Activated CD8-positive, alpha-beta memory T cell treated with anti-CD3 and anti-CD28 coated beads for 36 hours (primary cell): ENCODE results near the gene SLC39A11. TPM values are rescaled to one million over a fixed set of nuclear protein-coding genes. Genes with fewer than 3 reads are reported as not detected.

Source experiments
- CTCF ChIA-PET: fragments of 350-600 bp; sonication (Branson Sonifier 250); formaldehyde crosslinking; loops from one replicate; lab custom pipeline; 2021; ENCODE audit warnings: antibody characterized with exemption; lab: Charles Lee
- POLR2A ChIA-PET: fragments of 350-600 bp; sonication (Branson Sonifier 250); formaldehyde crosslinking; loops from one replicate; lab custom pipeline; 2021; ENCODE audit warnings: antibody characterized with exemption; lab: Charles Lee
- total RNA-seq, 2 experiments: library from RNA; stranded (reverse); gene quantifications; one replicate each; pipeline ENCODE4 v1.2.3, GENCODE V29; 2021

SLC39A11 gene
- total RNA-seq, 2 experiments from 2014 or later: 16.1 to 17.2 TPM

DNA sequence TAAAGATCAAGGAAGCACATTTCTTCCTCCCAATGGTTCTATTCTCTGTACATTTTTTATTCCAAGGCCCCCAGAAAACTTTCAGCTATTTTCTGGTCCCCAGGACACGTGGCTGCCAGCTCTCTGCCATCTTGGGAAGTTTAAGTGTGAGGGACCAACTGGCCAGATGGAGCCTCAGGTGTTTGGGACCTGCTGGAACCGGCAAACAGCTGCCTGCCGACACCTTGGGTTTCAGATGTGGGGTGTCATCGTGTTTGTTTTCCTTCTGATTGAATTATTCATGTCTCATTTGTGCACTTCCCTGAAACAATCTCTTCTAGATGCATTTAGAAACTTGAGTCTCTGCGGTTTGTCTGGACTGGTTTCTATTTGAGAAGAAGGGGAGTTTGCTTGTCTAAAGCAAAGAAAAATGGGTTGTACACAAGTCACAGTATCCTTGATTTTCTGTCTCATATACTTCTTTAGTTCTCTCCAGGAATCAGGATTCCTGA is 386.5 kb downstream of the SLC39A11 start:
- ChIA-PET POLR2A (no interaction called here), CTCF (no interaction called here)

DNA sequence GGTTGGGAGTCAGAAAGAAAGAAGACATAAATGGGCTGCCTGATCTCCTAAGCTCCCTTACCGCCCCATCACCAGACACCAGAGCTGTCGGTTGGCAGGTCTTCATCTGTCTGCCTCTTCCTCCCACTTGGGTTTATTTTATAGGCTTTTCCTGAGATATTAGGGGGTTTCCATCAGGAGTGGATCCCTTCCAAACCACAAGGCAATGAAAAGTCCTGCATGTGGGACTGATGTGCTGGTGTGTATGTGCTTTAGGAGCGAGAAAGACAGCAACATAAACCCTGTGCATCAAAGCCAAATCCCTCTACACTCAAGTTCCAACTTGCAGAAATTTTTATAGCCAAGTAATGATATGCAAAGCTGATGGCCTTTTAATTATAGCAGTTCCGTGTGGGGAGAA is 389.5 kb downstream of the SLC39A11 start:
- POLR2A ChIA-PET: no interaction called here
- CTCF ChIA-PET: interaction anchor here (0.7 kb wide), 1 partner anchor 555 kb away, joined by 3 read pairs; no protein-coding TSS in a partner anchor

DNA sequence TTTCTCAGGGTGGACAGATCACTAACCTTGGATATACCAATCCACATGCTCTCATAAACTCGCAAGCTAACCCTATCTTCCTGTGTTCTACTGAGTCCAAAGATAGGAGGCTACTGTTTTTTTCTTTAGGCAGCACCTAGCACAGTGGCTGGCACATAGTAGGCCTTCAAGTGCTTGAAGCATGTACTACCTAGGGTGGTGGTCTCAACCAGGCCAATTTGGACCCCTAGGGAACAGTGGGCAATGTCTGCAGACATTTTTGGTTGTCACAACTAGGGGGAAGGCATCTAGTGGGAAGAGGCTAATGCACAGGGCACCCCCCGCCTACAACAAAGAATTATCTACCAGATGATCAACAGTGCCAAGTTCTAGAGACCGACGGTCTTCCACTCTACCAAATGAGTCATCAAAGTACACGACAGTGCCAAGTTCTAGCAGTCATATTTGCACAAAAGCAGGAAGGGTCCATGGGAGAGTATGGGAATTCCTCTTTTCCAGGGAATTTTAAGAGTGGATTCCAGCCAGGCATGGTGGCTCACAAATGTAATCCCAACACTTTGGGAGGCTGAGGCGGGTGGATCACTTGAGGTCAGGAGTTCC is 390.3 kb downstream of the SLC39A11 start:
- CTCF ChIA-PET: interaction anchor here (1.1 kb wide), 1 partner anchor 122 kb away, joined by 3 read pairs; no protein-coding TSS in a partner anchor

DNA sequence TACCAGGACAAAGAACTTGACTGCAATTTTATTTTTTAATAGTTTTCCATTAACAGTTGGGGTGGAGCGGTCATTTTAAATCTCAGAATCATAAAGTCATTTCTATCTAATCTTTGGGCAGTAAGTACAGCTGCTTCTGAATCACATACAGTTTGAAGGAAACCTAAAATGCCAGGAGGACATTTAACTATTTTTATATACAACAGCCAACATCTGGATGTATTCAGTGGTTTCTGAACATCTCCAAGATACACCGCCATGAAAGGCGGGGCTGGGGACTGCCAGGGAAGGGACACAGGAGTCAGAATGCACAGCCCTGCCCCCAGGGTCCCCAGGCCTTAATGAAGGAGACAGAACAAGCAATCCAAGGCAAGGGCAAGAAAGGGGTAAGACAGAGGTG is 392.3 kb downstream of the SLC39A11 start:
- CTCF ChIA-PET: no interaction called here
- POLR2A ChIA-PET: no interaction called here

More for the DNA sequence above, 390.3 kb downstream of the SLC39A11 start:
- POLR2A ChIA-PET: no interaction called here

- ChIA-PET POLR2A (no interaction called here), CTCF (no interaction called here)
Observed at GRCh38 chr17:72699545-72699944, 392.9 kb downstream of the SLC39A11 start.

- POLR2A ChIA-PET: no interaction called here
Observed at GRCh38 chr17:72697602-72698146, 394.8 kb downstream of the SLC39A11 start.

GRCh38 chr17:72696721-72697120 is 395.8 kb downstream of the SLC39A11 start:
- POLR2A ChIA-PET: no interaction called here
- CTCF ChIA-PET: no interaction called here

More at GRCh38 chr17:72697602-72698146, 394.8 kb downstream of the SLC39A11 start:
- CTCF ChIA-PET: interaction anchor here (0.6 kb wide), 1 partner anchor 82 kb away, joined by 5 read pairs; no protein-coding TSS in a partner anchor

DNA sequence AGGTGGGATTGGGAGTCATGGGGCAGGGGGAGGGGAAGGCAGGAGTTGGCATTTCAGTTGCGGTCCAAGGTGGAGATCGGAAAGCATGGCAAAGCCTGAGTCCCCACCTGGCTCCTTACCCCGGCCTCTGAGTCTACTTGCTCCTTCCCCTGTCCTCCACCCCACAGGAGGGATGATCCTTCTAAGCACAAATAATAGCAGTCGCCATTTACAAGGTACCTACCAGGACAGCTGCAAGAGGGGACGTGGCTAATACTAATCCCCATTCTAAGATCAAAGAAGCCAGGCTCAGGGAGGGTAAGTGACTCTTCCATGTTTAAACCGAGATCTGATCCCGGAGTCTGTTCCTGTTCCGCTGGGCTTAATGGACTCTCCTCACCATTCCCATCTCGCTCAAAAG is 396.3 kb downstream of the SLC39A11 start:
- ChIA-PET CTCF (no interaction called here), POLR2A (no interaction called here)

DNA sequence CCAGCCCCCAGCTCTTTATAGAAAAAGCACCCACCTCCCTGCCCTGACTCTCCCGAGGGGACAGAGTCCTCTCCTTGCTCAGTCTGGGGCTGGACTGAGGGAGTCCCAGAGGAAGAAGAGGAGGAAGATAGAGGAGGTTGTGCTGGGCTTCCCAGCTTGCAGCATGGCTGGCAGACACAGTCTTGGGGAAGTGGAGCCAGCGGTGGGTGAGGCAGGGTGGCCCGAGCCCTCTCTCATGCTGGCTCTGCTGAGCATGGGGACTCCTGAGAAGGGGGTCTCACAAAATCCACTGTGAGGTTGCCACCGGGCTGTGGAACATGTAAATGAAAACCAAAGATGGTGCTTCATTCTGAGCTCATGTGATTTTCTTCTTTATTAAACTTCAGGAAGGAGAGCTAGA is 398.5 kb downstream of the SLC39A11 start:
- POLR2A ChIA-PET: no interaction called here
- CTCF ChIA-PET: no interaction called here

DNA sequence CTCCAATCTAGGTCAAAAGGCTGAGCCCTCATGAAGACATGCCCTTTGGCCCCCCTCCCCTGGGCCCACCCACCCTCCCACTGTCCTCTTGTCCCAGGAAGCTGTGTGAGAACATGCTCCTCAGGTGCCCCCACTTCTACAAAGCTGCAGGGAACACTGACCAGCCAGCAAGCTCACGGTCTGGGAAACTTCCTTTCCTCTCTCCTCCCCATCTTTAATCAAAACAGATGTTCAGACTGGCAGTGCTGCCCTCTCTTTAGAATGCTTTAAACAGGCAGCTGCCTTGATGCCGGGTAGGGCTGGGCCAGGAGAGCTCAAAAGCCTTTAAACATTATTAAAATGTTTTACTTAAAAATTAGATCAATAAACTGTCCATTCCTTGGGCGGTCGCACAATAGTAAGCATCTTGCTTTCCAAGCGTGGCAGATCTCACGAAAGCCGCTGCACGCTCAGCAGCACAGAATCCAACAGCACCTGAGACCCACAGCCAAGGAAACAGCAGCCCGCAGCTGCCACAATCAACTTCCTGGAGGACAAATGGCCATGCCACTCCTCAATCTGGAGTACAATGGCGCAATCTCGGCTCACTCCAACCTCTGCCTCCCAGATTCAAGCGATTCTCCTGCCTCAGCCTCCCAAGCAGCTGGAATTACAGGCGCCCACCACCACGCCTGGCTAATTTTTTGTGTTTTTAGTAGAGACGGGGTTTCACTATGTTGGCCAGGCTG is 399.2 kb downstream of the SLC39A11 start:
- CTCF ChIA-PET: no interaction called here
- POLR2A ChIA-PET: no interaction called here

- ChIA-PET POLR2A (no interaction called here), CTCF (no interaction called here)
Observed at GRCh38 chr17:72692676-72693075, 399.8 kb downstream of the SLC39A11 start.

GRCh38 chr17:72691586-72691985 is 400.9 kb downstream of the SLC39A11 start:
- ChIA-PET POLR2A (no interaction called here), CTCF (no interaction called here)

GRCh38 chr17:72691017-72691416 is 401.5 kb downstream of the SLC39A11 start:
- POLR2A ChIA-PET: no interaction called here

GRCh38 chr17:72687886-72688285 is 404.6 kb downstream of the SLC39A11 start:
- POLR2A ChIA-PET: interaction anchor here (0.5 kb wide), 1 partner anchor 40 kb away, joined by 3 read pairs; no protein-coding TSS in a partner anchor
- CTCF ChIA-PET: no interaction called here

More at GRCh38 chr17:72691017-72691416, 401.5 kb downstream of the SLC39A11 start:
- CTCF ChIA-PET: no interaction called here

DNA sequence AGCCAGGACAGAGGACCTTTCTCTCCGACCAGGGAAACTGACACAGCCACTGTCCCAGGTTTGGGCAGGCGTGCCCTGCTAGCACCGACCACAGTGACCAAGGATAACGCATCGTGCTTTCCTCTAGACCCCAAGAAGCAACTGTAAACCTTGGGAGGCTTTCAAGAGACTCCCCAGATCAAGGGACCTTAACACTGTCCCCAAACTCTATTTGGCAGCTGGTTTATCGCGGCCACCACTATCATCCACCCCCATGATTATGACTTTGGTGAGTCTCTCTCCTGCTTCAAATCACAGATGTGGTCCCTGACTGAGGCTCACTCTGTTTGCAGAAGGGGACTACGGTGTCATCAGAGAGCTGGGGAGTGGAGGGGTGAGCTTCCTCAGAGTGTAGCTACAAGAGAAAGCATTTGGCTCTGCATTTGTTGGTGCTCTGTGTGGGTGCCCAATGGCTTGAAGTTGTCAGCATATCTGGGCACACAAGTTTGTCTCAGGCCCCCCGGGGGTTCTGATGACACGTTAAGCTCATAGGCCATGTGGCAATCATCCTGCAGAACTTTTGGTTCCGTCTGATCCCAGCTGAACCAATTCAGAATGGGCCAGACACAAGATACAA is 408.0 kb downstream of the SLC39A11 start:
- CTCF ChIA-PET: no interaction called here
- POLR2A ChIA-PET: no interaction called here

DNA sequence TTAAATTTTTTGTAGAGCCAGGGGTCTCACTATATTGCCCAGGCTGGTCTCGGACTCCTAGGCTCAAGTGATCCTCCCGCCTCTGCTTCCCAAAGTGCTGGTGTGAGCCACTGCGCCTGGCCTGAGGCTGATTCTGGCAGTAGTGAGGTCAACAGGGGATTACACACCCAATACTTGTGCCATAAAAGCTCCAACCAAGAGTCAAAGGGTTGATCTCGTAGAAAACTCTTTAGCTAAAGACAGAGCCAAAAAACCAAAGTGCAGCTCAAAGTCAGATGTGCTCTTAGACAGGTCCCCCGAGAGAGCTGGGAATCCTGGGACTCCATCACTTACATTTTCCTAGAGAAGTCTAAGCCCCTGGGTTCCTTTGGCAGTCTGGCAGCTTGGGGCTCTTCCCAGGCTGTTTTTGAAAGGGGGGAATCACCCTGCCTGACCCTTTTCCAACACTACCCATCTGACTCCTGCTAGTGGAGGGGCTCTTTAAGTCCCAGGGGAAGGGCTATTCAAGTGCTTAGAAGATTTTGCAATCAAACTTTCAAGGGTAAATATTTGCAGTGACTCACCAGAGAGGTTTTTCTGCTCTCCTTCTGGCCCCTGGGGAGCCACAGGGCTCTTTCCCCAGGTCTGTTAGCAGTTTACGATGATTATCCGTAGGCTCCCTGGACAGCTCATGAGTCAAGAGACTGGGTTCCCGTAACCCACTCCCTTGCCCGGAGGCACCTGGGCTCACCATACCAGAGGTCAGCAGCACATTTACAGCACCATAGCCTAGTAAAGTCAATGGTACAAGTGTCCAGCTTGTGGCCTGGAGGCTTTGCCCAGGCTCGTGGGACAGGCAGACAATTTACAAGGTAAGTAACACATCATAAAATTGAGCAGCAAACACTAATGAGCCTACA is 408.7 kb downstream of the SLC39A11 start:
- ChIA-PET POLR2A (interaction anchor here (0.6 kb wide), 1 partner anchor 324 kb away, joined by 6 read pairs; no protein-coding TSS in a partner anchor), CTCF (no interaction called here)

DNA sequence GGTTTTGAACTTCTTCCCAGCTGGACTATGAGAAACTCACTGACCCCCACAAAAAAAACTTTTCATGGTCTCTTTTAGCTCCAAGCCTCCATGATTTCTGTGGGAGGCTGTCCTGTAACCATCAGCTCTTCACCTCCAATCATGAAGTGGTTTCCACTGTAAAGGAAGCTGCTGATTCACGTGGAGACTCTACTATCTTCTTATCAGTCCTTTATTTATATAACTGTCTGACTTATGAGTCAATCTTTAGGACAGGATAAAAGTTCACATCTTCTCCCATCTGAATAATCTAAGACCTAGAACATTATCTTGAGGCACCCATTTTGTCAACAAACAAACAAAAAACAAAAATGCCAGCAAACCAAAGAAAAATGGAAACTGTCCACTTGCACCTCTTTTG is 409.9 kb downstream of the SLC39A11 start:
- CTCF ChIA-PET: no interaction called here

GRCh38 chr17:72681844-72682243 is 410.6 kb downstream of the SLC39A11 start:
- POLR2A ChIA-PET: no interaction called here
- CTCF ChIA-PET: no interaction called here

More for the DNA sequence above, 409.9 kb downstream of the SLC39A11 start:
- POLR2A ChIA-PET: no interaction called here
